Activated naive CD8-positive, alpha-beta T cell treated with anti-CD3 and anti-CD28 coated beads, Interleukin-2, amount 10 ng/mL, durations not matched to agents 7 days and 5 days (primary cell): Measurements from ENCODE around the gene IQCB1. TPM values are rescaled to one million over a fixed set of nuclear protein-coding genes. Genes with fewer than 3 reads are reported as not detected.
A peak's percentile ranks its signal among the peaks of the same experiment; 100 is the strongest.
"Not testable (repeated sequence)": the region's sequence is repeated elsewhere in the genome, so short reads cannot be mapped to it uniquely, and the experiment has no call there.

Experiments used
- ATAC-seq: fragments of 150-1000 bp; cut with Tn5 transposase; one replicate; pipeline ENCODE4 v1.10.0; 2021; ENCODE audit warnings: low read depth, moderate library complexity
- POLR2A ChIA-PET: fragments of 350-600 bp; sonication (Branson Sonifier 250); formaldehyde crosslinking; loops from one replicate; lab custom pipeline; 2021; ENCODE audit warnings: antibody characterized with exemption; lab: Charles Lee
- DNase-seq: peaks from one replicate; pipeline ENCODE4 v3.0.0; 2021
- H3K27ac Mint-ChIP-seq: one replicate; pipeline ENCODE4 v1.8.0; 2022; ENCODE audit warnings: mild to moderate bottlenecking, mixed read lengths
- H3K27me3 Mint-ChIP-seq: one replicate; pipeline ENCODE4 v1.8.0; 2022; ENCODE audit warnings: mild to moderate bottlenecking, moderate library complexity, mixed read lengths
- H3K36me3 Mint-ChIP-seq: one replicate; pipeline ENCODE4 v1.8.0; 2021; ENCODE audit warnings: mild to moderate bottlenecking, mixed read lengths
- H3K4me1 Mint-ChIP-seq: one replicate; pipeline ENCODE4 v1.8.0; 2021; ENCODE audit warnings: mixed read lengths
- H3K4me3 Mint-ChIP-seq: one replicate; pipeline ENCODE4 v1.8.0; 2022; ENCODE audit warnings: mild to moderate bottlenecking, moderate library complexity, mixed read lengths
- H3K9me3 Mint-ChIP-seq: one replicate; pipeline ENCODE4 v1.8.0; 2021; ENCODE audit warnings: mixed read lengths
- total RNA-seq, 2 experiments: library from RNA; stranded (reverse); gene quantifications; one replicate each; pipeline ENCODE4 v1.2.3, GENCODE V29; 2021

Gene IQCB1, protein sequence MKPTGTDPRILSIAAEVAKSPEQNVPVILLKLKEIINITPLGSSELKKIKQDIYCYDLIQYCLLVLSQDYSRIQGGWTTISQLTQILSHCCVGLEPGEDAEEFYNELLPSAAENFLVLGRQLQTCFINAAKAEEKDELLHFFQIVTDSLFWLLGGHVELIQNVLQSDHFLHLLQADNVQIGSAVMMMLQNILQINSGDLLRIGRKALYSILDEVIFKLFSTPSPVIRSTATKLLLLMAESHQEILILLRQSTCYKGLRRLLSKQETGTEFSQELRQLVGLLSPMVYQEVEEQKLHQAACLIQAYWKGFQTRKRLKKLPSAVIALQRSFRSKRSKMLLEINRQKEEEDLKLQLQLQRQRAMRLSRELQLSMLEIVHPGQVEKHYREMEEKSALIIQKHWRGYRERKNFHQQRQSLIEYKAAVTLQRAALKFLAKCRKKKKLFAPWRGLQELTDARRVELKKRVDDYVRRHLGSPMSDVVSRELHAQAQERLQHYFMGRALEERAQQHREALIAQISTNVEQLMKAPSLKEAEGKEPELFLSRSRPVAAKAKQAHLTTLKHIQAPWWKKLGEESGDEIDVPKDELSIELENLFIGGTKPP
- 10 to 100 TPM; 29.5 to 33.2 TPM for total RNA-seq

DNA sequence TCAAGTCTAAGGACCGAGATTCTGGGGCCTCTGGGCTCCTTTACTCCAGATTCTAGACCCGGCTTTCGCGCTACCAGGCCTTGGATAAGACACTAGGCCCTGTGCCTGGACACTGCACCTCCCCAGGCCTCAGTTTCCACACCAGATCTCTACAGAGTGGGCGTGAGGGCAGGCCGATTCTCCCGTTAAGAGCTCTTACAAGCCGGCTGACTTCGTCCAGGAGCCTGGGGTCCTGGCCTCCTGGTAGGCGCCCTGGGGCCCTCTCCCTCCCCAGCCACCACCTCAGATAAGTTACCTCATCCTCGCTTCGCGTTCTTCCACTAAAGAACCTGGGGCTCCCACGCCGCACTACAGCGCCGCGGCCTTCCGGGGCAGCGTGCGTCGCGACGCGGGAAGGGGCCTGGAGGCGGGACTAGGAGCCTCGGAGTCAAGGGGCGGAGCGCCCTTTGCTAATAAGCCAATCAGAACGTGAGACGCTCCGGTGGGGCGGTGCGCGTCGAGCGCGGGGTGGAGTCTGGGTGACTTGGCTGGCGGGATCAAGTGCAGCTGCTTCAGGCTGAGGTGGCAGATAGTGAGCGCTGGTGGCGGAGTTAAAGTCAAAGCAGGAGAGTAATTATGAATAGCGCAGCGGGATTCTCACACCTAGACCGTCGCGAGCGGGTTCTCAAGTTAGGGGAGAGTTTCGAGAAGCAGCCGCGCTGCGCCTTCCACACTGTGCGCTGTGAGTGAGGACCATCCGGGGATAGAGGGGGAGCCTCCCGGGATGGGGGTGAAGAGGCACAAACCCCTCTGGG, at the start of gene IQCB1, which contains the start of gene EAF2:
TSS of gene IQCB1 (minus strand) at position 390 of the 794 bp plus-strand sequence. CDS start 6,100 bp downstream, outside the sequence.
TSS of gene EAF2 (plus strand) at position 539 of the 794 bp plus-strand sequence. CDS start at position 616, 77 bp downstream.
- peak; percentile 98 for ATAC-seq

DNA sequence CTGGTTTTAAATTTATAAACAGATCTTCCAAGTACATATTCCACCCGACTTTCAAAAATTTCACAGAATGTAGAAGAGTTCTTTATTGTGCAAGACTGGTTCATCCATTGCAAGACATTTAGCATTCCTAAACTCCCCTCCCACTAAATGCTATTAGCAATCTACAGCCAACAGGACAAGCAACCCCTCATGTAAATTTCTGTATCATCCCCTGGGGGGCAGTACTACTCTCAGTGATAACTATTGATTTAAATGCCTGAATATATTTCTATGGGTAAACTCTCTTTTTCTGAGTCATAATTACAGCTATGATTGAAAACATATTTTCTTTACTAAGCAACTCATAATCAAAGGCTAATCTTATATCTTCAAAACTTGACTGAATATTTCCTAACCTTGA, 48.6 kb upstream of the IQCB1 start:
- ATAC-seq (no peak), DNase-seq (no peak)
- Mint-ChIP-seq H3K36me3 (peaks cover 10% of the 10 kb centered on the region), H3K4me1 (no peaks in the 10 kb centered on the region), H3K27me3 (no peaks in the 10 kb centered on the region), H3K4me3 (no peak overlapping the region), H3K27ac (no peak overlapping the region), H3K9me3 (no peaks in the 10 kb centered on the region)
- POLR2A ChIA-PET, result interaction anchor here (0.6 kb wide), 1 partner anchor 68 kb away, joined by 4 read pairs; no protein-coding TSS in a partner anchor

More for the DNA sequence above, at the start of gene IQCB1, which contains the start of gene EAF2:
- peak within 1 kb of the TSS; percentile 90 for H3K27ac Mint-ChIP-seq
- peaks cover 37% of the 10 kb centered on the region for H3K4me1 Mint-ChIP-seq
- H3K27me3 Mint-ChIP-seq, result no peaks in the 10 kb centered on the region
- no peaks in the 10 kb centered on the region for H3K9me3 Mint-ChIP-seq
- H3K36me3 Mint-ChIP-seq, result peaks cover 29% of the 10 kb centered on the region
- DNase-seq, result peak; percentile 95
- peak within 1 kb of the TSS; percentile 95 for H3K4me3 Mint-ChIP-seq
- POLR2A ChIA-PET, result interaction anchor here (1.0 to 1.7 kb wide), 5 partner anchors 9 to 519 kb away, joined by 4 to 9 read pairs (median 5); partner anchors contain the start of gene GOLGB1

DNA sequence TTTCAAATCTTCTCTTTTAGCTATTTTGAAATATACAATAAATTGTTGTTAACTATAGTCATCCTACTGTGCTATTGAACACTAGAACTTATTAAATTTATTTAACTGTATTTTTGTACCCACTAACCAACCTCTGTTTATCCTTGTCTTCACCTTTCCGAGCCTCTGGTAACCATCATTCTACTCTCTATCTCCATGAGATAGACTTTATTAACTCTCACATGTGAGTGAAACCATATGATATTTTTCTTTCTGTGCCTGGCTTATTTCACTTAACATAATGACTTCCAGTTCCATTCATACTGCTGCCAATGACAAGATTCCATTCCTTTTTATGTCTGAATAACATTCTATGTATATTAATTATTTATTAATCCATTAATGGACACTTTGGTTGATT, 43.6 kb upstream of the IQCB1 start:
- no peaks in the 10 kb centered on the region for H3K9me3 Mint-ChIP-seq
- no peak overlapping the region for H3K27ac Mint-ChIP-seq
- H3K27me3 Mint-ChIP-seq, result no peaks in the 10 kb centered on the region
- ATAC-seq, result no peak
- no peak for DNase-seq
- no peak overlapping the region for H3K4me3 Mint-ChIP-seq
- peaks cover 13% of the 10 kb centered on the region for H3K36me3 Mint-ChIP-seq
- POLR2A ChIA-PET, result no interaction called here
- no peaks in the 10 kb centered on the region for H3K4me1 Mint-ChIP-seq

DNA sequence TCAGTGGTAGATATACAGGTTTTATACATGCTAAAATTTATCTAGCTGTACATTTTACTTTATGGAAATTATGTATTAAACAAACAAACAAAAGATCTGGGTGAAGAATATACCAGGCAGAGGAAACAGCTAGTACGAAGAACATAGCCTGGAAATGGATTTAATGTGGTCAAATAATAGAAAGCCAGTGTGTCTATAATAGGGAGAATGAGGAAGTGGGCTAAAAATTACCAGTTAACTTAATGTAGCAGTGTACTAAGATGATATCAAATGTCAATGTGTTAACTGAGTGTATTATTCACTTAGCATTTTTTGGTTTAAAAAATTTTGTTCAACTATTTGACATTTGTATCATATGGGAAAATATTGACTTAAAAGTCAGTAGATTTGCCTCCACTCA, 36.6 kb upstream of the IQCB1 start:
- H3K4me3 Mint-ChIP-seq, result no peak overlapping the region
- DNase-seq (no peak), ATAC-seq (no peak)
- H3K27ac Mint-ChIP-seq, result no peak overlapping the region
- POLR2A ChIA-PET, result no interaction called here
- H3K36me3 Mint-ChIP-seq, result peaks cover 22% of the 10 kb centered on the region
- no peaks in the 10 kb centered on the region for H3K4me1 Mint-ChIP-seq
- H3K9me3 Mint-ChIP-seq, result no peaks in the 10 kb centered on the region
- no peaks in the 10 kb centered on the region for H3K27me3 Mint-ChIP-seq

DNA sequence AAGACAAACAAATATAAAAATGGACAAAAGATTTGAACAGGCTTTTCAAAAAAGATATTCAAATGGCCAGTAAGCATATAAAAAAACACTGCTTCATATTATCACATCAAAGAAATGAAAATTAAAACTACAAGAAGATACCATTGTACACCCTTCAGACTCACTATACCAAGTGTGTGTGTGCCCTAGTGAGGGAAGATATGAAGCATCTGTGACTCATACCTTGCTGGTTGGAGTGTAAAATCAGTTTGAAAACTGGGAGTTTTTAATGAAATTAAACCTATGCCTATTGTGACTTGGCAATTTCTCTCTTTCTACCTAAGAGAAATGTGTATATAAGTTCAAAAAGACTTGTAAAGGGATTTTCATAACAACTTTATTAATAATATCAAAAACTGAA, 35.9 kb upstream of the IQCB1 start:
- Mint-ChIP-seq H3K27me3 (no peaks in the 10 kb centered on the region), H3K4me3 (no peak overlapping the region), H3K36me3 (peaks cover 25% of the 10 kb centered on the region), H3K4me1 (no peaks in the 10 kb centered on the region), H3K27ac (no peak overlapping the region), H3K9me3 (no peaks in the 10 kb centered on the region)
- ATAC-seq (no peak), DNase-seq (no peak)
- POLR2A ChIA-PET, result no interaction called here

DNA sequence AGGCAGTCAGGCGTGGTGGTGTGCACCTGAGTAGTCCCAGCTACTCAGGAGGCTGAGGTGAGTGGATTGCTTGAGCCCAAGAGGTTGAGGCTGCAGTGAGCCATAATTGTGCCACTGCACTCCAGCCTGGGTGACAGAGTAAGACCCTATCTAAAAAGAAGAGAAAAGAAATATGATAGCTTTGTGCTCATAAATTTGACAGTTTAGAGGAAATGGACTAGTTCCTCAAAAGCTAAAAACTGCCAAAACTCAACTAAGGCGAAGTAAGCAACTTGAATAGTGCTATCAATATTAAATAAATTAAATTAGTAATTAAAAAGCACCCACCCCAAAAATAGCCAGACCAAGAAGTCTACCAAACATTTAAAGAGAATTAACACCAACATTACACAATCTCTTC, 34.9 kb upstream of the IQCB1 start:
- Mint-ChIP-seq H3K27me3 (no peaks in the 10 kb centered on the region), H3K36me3 (peaks cover 22% of the 10 kb centered on the region), H3K9me3 (no peaks in the 10 kb centered on the region), H3K4me3 (no peak overlapping the region), H3K4me1 (no peaks in the 10 kb centered on the region), H3K27ac (no peak overlapping the region)
- no peak for ATAC-seq
- POLR2A ChIA-PET, result no interaction called here
- no peak for DNase-seq

DNA sequence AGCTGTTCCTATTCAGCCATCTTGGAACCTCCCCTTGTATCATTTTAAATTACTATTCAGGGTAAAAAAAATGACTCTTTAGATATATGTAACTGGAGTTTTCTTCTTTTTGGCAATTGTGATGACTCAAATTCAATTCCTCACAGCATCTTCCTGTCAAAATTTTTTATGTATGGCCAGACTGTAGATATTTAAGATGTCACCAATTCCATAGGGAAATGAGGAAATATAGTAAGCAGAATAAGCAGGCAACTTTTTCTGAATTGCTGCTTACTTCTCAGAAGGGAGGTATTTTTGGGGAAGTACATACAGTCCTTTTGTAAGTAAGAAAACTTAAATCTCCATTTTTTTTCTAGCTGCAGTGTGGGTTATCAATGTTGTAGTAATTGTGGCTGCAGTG, 28.9 kb upstream of the IQCB1 start:
- POLR2A ChIA-PET, result no interaction called here
- Mint-ChIP-seq H3K27ac (no peak overlapping the region), H3K4me3 (no peak overlapping the region), H3K4me1 (no peaks in the 10 kb centered on the region), H3K9me3 (no peaks in the 10 kb centered on the region), H3K27me3 (no peaks in the 10 kb centered on the region), H3K36me3 (peaks cover 45% of the 10 kb centered on the region)
- no peak for DNase-seq
- ATAC-seq, result no peak

DNA sequence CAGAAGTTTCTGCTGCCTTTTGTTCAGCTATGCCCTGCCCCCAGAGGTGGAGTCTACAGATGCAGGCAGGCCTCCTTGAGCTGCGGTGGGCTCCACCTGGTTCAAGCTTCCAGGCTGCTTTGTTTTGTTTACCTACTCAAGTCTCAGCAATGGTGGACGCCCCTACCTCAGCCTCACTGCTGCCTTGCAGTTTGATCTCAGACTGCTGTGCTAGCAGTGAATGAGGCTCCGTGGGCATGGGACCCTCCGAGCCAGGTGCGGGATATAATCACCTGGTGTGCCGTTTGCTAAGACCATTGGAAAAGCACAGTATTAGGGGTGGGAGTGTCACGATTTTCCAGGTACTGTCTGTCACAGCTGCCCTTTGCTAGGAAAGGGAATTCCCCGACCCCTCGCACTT, 28.4 kb upstream of the IQCB1 start:
- H3K27me3 Mint-ChIP-seq, H3K27ac Mint-ChIP-seq, H3K4me1 Mint-ChIP-seq, H3K9me3 Mint-ChIP-seq, H3K4me3 Mint-ChIP-seq, ATAC-seq, POLR2A ChIA-PET, DNase-seq: not testable (repeated sequence)
- peaks cover 47% of the 10 kb centered on the region for H3K36me3 Mint-ChIP-seq

DNA sequence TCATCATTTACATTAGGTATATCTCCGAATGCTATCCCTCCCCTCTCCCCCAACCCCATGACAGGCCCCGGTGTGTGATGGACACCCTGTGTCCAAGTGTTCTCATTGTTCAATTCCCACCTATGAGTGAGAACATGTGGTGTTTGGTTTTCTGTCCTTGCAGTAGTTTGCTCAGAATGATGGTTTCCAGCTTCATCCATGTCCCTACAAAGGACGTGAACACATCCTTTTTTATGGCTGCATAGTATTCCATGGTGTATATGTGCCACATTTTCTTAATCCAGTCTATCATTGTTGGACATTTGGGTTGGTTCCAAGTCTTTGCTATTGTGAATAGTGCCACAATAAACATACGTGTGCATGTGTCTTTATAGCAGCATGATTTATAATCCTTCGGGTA, 22.9 kb upstream of the IQCB1 start:
- H3K9me3 Mint-ChIP-seq, H3K4me1 Mint-ChIP-seq, H3K27me3 Mint-ChIP-seq, ATAC-seq, H3K27ac Mint-ChIP-seq, DNase-seq, H3K4me3 Mint-ChIP-seq: not testable (repeated sequence)
- POLR2A ChIA-PET, result interaction anchor here (0.7 kb wide), 1 partner anchor 223 kb away, joined by 3 read pairs; no protein-coding TSS in a partner anchor
- H3K36me3 Mint-ChIP-seq, result peaks cover 42% of the 10 kb centered on the region

DNA sequence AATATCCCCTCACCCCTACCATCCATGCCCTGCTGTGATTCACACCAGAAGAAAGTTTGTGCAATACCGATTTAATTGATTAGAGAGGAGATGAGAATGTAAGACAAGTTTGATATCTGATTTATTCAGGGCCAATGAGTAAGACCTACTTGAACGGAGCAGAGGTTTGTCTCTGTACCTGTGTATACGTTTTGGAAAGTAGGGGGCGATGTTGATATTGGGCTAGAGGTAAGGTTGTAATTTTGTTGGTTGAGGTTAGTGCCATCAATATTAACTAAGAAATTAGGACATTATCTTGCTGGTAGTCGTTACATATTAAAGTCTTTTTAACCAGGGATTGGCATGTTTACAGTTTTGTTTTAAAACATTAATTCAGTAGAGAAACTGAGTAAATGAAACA, 20.7 kb upstream of the IQCB1 start:
- Mint-ChIP-seq H3K36me3 (peaks cover 27% of the 10 kb centered on the region), H3K27me3 (no peaks in the 10 kb centered on the region), H3K4me1 (no peaks in the 10 kb centered on the region), H3K9me3 (peaks cover 3% of the 10 kb centered on the region), H3K27ac (no peak overlapping the region), H3K4me3 (no peak overlapping the region)
- ATAC-seq (no peak), DNase-seq (no peak)
- POLR2A ChIA-PET, result no interaction called here

DNA sequence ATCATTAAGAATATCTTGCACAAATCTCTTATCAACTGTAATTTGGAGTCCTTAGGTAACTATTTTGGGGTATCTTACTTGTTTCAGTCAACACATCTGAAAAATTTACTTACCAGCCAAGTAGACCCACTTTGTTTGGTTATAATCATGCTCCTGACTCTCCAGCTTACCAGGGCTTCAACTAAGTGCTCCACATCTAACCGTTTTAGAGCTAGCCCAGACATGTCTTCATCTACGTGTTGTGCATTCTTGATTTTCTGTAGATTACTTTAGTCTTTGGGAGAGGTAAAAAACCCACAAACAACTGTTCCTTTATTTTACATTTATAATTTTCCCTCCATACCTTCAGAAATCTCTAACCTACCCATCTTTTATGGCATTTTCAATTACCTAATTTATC, 17.4 kb upstream of the IQCB1 start:
- H3K9me3 Mint-ChIP-seq, result no peaks in the 10 kb centered on the region
- POLR2A ChIA-PET, result interaction anchor here (0.6 kb wide), 1 partner anchor 233 kb away, joined by 3 read pairs; no protein-coding TSS in a partner anchor
- H3K4me3 Mint-ChIP-seq, result no peak overlapping the region
- no peaks in the 10 kb centered on the region for H3K27me3 Mint-ChIP-seq
- DNase-seq (no peak), ATAC-seq (no peak)
- H3K36me3 Mint-ChIP-seq, result peaks cover 8% of the 10 kb centered on the region
- H3K4me1 Mint-ChIP-seq, result no peaks in the 10 kb centered on the region
- H3K27ac Mint-ChIP-seq, result no peak overlapping the region

DNA sequence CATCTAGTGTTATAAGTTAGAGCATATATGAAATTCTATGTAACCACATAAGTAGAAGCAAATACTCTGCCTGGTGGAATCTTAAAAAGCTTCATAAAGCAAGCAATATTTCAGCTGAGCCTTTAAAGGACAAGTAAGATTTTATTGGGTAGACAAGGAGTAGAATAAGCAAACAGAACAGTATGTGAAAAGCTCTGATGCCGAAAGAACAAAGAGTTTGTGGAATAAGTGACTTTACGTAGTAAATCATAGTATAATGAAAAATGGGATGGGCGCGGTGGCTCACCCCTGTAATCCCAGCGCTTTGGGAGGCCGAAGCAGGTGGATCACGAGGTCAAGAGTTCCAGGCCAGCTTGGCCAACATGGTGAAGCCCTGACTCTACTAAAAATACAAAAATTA, 10.0 kb upstream of the IQCB1 start:
- no peak overlapping the region for H3K4me3 Mint-ChIP-seq
- H3K4me1 Mint-ChIP-seq, result no peaks in the 10 kb centered on the region
- peaks cover 12% of the 10 kb centered on the region for H3K36me3 Mint-ChIP-seq
- no peaks in the 10 kb centered on the region for H3K27me3 Mint-ChIP-seq
- no peak overlapping the region for H3K27ac Mint-ChIP-seq
- ATAC-seq (no peak), DNase-seq (no peak)
- POLR2A ChIA-PET, result no interaction called here
- H3K9me3 Mint-ChIP-seq, result no peaks in the 10 kb centered on the region

DNA sequence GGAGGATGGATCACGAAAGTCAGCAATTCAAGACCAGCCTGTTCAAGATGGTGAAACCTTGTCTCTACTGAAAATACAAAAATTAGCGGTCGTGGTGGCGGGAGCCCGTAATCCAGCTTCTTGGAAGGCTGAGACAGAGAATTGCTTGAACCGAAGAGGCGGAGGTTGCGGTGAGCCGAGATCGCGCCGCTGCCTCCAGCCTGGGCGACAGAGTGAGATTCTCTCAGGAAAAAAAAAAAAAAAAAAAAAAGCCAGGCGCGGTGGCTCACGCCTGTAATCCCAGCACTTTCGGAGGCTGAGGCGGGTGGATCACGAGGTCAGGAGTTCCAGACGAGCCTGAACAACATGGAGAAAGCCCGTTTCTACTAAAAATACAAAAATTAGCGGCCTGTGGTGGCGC, 5.1 kb upstream of the IQCB1 start:
- peaks cover 16% of the 10 kb centered on the region for H3K4me1 Mint-ChIP-seq
- ATAC-seq, result no peak
- H3K27me3 Mint-ChIP-seq, result no peaks in the 10 kb centered on the region
- DNase-seq, result no peak
- POLR2A ChIA-PET, result no interaction called here
- no peak overlapping the region for H3K4me3 Mint-ChIP-seq
- peaks cover 12% of the 10 kb centered on the region for H3K36me3 Mint-ChIP-seq
- no peak overlapping the region for H3K27ac Mint-ChIP-seq
- no peaks in the 10 kb centered on the region for H3K9me3 Mint-ChIP-seq
